Cardiac fibroblast (primary cell): ENCODE results near the gene UBC.

ENCODE experiments used
- DNase-seq, 2 donors: peaks; one replicate each; pipeline versions ENCODE4 v3.0.0 to v3.0.0-alpha.2; 2010; ENCODE audit warnings: low read depth in 2 of 2
- H3K4me3 ChIP-seq, 2 donors: replicated peaks in 1 of 2; 1 replicate in 1 of 2; 2 replicates in 1 of 2; pipeline ENCODE4 v1.5.1; 2011; ENCODE audit warnings: low read depth in 2 of 2, low read length in 2 of 2, mild to moderate bottlenecking in 2 of 2, moderate library complexity in 1 of 2
- TF ChIP-seq, protein P1 (sequence below): IDR thresholded peaks from one replicate; pipeline ENCODE4 v1.5.1; 2011; ENCODE audit warnings: low read depth, mild to moderate bottlenecking, low read length, inconsistent platforms

The UBC gene

DNA sequence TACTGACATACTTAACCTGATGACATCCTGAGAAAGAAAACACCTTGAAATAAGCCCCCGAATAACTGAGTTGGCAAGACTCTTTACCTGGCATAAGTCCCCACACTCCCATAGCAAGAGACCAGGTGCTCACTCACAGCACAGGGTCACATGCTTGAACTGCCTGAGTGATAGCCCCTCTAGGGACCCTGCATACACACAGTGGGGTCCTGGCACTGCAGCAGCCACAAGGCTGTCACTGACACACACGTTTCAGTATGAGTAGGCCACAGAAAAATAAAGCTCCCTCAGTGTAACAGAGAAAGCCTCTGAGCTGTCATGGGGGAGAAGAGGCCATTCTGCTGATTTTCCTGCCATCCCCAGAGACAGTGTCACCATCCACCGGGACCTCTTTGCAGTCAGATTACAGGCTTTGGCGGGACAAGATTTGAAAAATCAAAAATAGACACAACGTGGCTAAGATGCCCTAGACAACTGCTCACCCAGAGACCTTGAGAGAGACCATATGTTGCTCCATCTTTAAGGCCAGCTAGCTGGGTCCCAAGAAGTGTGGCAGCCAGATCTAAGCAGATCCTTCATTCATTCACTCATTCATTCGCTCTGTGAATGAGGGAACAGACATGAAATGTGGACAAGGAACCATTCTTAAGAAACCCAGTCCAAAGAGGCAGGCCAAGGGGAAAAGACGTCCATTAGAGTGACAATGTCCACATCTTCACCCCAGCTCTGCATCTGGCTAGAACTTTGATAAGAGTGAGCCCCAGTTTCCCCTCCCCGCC lies 52.4 kb downstream of the UBC start:
- no peak overlapping the region for H3K4me3 ChIP-seq
- TF ChIP-seq, protein P1, sequence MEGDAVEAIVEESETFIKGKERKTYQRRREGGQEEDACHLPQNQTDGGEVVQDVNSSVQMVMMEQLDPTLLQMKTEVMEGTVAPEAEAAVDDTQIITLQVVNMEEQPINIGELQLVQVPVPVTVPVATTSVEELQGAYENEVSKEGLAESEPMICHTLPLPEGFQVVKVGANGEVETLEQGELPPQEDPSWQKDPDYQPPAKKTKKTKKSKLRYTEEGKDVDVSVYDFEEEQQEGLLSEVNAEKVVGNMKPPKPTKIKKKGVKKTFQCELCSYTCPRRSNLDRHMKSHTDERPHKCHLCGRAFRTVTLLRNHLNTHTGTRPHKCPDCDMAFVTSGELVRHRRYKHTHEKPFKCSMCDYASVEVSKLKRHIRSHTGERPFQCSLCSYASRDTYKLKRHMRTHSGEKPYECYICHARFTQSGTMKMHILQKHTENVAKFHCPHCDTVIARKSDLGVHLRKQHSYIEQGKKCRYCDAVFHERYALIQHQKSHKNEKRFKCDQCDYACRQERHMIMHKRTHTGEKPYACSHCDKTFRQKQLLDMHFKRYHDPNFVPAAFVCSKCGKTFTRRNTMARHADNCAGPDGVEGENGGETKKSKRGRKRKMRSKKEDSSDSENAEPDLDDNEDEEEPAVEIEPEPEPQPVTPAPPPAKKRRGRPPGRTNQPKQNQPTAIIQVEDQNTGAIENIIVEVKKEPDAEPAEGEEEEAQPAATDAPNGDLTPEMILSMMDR = no peak
- DNase-seq = no peak
